ENCODE measurements around the gene DNAJC1.
"Not testable (repeated sequence)": the region's sequence is repeated elsewhere in the genome, so short reads cannot be mapped to it uniquely, and the experiment has no call there.

DNAJC1 gene, protein sequence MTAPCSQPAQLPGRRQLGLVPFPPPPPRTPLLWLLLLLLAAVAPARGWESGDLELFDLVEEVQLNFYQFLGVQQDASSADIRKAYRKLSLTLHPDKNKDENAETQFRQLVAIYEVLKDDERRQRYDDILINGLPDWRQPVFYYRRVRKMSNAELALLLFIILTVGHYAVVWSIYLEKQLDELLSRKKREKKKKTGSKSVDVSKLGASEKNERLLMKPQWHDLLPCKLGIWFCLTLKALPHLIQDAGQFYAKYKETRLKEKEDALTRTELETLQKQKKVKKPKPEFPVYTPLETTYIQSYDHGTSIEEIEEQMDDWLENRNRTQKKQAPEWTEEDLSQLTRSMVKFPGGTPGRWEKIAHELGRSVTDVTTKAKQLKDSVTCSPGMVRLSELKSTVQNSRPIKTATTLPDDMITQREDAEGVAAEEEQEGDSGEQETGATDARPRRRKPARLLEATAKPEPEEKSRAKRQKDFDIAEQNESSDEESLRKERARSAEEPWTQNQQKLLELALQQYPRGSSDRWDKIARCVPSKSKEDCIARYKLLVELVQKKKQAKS

DNA sequence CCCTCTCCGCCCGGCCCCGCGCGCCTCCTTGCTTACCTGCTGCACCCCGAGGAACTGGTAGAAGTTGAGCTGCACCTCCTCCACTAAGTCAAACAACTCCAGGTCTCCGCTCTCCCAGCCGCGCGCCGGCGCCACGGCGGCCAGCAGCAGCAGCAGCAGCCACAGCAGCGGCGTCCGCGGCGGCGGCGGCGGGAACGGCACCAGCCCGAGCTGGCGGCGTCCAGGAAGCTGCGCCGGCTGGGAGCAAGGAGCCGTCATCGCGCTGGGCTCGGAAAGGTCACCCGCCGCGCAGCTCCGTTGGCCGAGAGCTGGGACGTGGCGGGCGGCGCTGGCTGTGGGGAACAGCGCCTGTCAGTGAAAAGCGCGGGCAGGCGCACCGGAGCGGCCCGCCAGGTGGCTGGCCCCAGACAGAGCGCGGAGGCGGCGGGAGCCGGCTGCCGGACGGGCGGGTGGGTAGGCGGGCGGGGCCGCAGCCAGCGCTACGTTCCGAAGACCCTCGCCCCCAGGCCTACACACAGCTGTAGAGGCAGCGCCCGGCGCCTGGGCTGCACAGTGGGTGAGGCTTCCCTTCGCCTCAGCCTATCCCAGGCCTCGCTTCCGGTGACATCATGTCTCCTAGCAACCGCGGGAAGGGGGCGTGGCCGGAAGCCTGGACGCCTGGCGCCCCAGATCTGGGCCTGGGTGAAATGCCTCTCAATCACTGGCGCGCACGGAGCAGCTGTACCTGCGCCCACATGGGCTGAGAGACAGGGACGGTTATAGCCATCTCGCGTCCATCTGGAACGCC is at the start of gene DNAJC1:
TSS of gene DNAJC1 (minus strand) at position 554 of the 787 bp plus-strand sequence. CDS start at position 258, 296 bp downstream.
- peak; percentile 98 for DNase-seq (ENCODE audit: low read depth)

DNA sequence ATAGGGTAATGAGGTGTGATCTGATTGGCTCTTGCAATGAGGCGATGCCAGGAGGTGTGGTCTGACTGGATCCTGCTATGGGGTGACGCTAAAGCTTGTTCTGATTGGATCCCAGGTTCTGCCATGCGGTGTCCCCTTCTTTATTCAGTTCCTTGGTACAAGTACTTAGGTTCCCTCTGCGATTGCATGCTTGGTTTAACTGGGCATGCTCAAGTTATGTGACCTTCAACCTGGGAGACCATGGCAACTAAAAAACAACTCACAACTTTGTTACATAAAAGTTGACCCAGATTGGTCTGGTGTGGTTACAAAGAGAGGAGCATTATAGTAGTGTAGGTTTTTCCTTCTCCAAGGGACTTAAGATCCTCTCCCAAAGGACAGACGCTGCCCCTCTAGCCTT is 49.5 kb upstream of the DNAJC1 start:
- no peak for DNase-seq (ENCODE audit: low read depth)

DNA sequence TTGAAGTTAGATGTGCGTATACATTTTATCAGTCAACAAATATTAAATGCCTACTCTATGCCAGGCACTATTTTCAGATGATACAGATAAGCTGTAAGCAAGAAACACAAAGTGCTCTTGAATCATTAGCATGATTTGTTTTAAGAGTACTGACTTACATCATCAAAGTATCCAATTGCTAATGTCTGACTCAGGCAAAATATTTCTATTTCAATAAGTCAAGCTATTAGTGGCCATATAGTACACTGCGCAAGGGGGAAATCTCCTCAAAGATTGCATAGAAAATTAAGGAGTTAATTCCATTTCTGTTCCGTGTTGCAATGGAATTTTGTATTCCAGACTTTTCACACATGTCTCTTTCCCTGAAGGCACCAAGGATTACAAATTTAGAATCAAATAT is 46.1 kb upstream of the DNAJC1 start:
- DNase-seq (ENCODE audit: low read depth), result no peak

DNA sequence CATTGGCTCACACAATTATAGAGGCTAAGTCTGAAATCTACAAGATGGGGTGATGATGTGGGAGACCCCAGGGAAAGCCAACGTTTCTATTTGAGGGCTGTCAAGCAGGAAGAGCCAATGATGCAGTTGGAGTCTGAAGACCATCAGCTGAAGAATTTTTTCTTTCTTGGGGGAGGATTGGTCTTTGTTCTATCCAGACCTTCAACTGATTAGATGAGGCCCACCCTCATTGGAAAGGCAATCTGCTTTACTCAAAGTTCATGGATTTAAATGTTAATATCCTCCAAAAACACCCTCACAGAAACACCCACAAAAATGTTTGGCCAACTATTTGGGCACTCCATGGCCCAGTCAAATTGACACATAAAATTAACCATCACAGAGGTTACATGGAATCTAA is 44.3 kb upstream of the DNAJC1 start:
- DNase-seq (ENCODE audit: low read depth), result no peak

DNA sequence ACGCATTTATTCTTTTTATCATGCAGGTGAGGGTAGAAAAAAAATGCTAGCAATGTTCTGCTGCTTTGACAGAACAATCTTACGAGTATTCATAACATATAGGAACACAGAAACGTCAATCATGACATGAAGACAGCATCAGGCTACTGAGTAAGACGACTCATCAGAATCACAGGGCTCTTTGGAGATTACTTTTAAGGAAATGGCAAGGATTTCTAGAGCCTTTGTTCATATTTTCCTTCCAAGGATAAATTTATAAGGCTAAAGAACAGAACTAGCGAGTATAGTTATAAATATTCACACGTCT is 39.8 kb upstream of the DNAJC1 start:
- no peak for DNase-seq (ENCODE audit: low read depth)

DNA sequence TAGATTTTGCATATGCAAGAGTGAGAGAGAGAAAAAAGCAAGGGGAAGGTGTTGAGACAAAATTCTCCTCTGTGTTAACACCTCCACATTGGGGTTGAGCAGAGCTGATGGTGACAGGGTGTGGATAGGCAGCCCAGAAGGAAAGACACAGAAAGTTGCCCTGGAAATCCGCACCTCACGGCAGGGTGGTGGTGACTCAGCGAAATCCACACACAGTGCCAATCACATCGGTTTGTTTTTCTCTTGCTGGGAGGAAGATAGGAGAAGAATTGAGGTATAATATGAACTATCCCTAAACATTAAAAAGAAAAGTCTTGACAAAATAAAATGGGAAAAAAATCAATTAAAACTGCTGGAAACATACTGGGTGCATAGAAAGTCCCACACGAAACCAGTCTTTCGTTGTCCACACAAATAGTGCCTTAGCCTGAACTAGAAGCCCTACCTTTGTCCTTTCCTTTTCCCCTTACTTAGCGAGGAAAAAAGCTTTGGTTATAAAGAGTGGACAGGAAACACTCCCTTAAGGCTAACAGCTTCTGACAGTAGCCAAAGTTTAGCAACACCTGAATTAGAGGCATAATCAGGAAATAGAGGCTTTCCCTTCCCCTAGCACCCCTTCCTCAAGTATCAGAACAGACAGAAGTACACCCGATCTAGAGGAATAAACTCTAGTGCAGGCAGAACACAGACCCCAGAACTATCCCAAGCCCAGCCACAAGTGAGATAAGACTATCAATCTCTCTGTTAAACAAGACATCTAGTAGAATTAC is 39.2 kb upstream of the DNAJC1 start:
- DNase-seq (ENCODE audit: low read depth), result no peak

DNA sequence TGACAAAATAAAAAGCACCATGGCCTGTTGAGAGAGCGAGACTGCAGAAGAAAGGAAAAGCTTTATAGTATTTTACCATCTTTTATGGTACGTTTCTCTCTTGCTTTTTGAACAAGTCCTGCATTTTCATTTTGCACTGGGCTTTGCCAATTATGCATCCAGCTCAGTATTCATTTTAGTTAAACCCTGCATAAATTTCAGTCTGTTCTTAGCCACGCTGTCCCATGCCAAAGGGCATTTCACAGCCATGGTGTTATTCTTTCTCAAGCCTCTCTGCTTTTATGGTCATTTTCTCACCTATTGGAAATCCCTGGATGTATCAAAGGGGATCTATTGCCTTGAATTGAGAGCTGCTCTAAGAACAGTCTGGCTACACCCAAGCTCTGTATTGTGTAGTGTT is 30.8 kb upstream of the DNAJC1 start:
- DNase-seq (ENCODE audit: low read depth), result no peak

DNA sequence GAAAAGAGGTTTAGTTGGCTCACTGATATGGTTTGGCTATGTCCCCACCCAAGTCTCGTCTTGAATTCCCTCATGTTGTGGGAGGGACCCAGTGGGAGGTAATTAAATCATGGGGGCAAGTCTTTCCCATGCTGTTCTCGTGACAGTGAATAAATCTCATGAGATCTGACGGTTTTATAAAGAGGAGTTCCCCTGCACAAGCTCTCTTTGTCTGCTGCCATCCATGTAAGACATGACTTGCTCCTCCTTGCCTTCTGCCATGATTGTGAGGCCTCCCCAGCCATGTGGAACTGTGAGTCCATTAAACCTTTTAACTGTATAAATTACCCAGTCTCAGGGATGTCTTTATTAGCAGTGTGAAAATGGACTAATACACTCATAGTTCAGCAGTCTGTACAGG is 28.7 kb upstream of the DNAJC1 start:
- not testable (repeated sequence) for DNase-seq (ENCODE audit: low read depth)

DNA sequence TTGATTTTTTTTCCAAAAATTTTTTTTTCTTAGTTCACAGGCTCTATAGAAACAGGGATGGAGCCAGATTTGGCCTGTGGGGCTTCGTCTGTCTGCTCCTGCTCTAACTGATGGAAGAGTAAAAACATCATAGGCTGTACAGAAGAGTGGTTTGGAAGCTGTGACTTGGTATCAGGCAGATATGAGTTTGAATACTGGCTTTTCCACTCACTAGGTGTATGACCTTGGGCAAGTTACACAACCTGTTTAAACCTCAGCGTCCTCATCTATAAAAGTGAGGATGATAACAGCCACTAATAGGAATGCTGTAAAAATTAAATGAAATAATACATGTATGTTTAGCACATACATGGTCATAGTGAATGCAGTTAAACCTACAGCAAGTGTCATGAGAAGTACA is 26.9 kb upstream of the DNAJC1 start:
- DNase-seq (ENCODE audit: low read depth), result no peak

DNA sequence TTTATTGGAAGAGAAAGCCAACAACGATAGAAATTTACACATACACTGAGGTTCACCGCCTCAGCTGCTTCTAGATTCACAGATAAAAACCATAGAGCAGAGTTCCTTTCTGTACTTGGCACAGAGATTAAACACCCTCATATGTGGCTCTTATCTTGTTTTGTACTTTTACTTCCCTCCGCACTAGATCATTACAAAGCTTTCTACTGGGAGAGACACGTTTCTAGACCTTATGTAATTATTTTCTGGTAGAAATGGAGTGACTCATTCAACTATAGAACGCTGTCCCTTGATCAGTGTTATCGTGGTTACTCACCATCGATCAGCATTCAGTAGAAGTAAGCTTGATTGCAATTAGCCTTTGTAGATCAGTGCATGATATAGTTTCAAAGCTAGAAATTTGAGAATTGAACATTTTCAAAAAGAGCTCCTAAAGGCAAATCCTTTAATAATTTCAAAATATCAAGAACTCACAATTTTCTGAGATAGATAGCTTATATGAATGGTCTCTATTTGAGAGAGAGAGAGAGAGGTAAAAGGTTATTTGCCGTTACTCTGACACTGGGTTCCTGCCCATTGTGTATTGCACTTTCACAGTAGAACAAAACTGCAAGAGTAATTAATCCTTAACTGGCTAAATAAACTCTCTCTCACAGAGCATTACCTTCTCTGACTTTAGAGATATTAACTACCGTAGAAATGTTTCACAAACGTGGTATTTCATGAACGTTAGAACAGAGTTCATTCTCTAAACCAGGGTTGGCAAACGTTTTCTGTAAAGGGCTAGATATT is 26.1 kb upstream of the DNAJC1 start:
- no peak for DNase-seq (ENCODE audit: low read depth)

DNA sequence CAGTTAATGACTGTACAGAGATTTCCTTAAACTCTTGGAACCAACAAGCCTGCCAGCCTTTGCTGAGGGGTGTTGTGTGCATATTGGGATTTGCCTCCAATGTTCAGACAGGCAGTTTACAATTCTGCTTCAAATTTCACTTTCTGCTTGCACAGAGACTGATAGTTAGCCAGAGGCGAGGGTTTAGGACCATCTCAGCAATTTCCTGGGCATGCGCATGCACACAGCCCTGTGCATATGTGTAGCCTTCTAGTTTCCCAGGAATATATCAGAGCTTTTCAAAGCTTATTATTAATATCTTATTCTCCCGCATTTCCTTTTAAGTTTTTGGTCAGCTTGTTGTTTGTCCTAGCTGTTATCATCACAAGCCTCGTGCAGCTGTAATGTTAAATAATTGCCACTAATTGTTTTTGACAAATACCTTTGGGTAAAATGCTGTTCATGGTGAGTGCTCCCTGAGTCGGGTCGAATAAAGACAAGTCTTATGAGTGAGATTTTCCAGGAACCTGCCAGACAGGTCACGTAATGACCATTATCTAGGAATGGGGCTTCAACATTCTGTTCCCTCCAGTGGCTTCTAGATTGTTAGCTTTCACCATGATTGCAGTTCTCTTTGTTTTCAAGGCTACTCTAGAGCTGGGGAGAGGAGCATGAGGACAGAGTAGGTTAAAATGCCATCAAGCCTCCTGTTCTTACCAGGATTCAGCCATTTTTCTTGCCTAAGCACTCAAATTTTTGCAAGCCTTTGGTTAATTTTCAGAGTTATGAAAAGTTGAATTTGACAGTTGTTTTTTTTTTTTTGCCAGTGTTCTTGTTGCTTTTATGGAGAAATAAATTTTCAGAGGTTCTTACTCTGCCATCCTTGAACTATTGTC is 24.1 kb upstream of the DNAJC1 start:
- no peak for DNase-seq (ENCODE audit: low read depth)

DNA sequence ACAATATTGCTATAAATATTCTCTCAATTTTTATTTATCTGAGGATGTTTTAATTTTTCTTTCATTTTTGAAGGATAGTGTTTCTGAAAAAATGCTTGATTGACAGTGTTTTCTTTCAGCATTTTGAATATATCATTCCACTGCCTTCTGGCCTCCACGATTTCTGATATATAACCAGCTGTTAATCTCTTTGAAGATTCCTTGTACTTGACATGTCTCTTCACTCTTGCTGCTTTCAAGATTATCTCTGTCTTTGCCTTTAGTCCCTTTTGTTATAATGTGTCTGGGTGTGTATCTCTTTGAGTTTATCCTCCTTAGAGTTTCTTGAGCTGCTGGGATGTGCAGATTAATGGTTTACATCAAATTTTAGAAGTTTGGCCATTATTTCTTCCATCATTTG is 22.8 kb upstream of the DNAJC1 start:
- DNase-seq (ENCODE audit: low read depth), result no peak

DNA sequence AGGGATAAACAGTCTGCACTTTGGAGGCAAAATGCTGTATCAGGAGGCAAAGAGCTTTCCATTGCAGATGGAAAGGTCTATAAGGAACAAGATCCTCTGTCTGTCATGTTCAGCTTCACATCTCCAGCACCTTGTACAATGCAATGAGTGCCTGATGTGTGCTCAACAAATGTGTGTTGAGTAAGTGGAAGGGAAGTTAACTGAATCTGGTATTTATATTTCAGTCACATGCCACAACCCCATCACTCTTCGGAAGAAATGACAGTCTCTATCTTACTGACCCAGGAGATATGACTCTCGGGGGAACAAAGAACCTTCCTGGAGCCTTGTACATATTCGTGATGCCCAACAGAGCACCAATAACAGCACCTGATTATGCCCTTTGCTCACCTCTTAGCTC is 20.0 kb upstream of the DNAJC1 start:
- no peak for DNase-seq (ENCODE audit: low read depth)

DNA sequence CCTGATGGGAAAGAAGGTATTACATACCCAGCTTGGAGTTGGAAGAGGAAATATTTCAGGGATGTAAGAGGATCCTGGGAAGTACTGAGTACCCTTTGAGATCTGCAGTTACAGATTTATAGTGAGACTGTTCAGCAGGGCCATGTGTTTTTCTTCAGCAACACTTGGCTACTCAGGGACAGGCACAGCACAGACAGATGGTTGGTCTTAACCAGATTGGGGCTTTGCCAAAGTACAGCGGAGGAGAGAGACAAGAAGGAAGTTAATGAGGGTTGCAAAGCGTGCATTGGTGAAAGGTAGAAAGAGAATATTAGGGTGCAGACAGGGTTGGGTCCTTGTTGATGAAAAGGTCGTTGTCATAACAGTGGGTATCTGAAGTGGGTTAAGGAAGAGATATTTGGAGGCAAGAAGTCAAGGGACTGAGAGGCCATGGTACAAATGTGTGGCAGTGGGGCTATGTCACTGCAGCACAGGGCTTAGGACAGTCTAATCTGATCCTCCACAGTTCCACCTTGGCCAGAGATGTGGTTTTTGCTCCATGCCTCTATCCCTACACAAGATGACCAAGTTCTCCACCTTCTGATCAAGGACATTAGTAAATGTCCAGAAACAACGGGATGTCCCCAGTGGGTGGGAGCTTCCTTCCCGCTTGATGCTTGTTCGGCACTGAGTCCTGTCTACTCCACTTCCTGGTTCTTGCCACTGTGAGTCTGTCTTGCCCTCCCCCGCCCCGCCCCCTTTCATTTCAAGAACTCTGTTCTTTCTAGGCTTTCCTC is 18.9 kb upstream of the DNAJC1 start:
- DNase-seq (ENCODE audit: low read depth), result peak; percentile 45

DNA sequence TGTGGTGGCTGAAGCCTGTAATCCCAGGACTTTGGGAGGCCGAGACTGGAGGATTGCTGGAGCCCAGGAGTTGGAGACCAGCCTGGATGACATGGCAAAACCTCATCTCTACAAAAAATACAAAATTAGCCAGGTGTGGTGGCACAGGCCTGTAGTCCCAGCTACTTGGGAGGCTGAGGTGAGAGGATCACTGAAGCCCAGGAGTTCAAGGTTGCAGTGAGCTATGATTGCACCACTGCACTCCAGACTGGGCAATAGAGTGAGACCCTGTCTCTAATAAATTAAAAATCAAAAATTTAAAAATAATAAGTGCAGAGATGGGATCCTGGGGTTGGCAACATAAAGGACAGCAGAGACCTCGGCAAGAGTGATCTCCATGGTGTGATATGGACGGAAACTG is 17.6 kb upstream of the DNAJC1 start:
- DNase-seq (ENCODE audit: low read depth), result not testable (repeated sequence)

DNA sequence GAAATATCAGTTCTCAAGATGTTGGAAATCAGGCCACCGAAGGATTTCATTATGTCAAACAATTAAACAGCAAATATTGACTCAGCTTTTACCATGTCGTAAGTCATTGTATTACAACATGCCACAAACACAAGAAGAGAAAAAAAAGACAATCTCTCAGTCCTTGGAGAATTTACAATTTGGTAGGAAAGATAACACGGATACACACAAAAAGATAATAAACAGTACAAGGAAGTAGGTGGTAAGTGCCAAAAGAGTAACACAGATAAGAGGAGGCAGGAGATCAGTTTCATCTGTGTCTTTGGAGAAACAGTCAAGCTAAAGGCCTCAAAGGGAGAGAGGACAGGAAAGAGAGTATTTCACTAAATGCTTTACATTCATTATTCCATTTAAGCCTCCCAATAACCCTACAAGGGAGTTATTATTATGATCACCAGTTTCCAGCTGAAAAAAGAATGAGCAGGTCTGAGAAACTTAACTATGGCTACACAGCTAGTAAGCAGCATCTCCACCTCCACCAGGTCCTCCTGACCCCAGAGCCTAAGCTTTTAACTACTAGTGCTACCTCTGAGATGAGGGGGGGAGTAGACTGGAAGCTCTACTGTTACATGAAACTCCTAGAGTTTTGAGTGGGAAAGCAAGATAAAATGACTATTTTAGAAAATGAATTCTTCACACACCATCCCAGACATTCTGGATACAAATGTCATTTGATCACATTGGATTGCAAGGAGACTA is 13.9 kb upstream of the DNAJC1 start:
- DNase-seq (ENCODE audit: low read depth), result no peak

DNA sequence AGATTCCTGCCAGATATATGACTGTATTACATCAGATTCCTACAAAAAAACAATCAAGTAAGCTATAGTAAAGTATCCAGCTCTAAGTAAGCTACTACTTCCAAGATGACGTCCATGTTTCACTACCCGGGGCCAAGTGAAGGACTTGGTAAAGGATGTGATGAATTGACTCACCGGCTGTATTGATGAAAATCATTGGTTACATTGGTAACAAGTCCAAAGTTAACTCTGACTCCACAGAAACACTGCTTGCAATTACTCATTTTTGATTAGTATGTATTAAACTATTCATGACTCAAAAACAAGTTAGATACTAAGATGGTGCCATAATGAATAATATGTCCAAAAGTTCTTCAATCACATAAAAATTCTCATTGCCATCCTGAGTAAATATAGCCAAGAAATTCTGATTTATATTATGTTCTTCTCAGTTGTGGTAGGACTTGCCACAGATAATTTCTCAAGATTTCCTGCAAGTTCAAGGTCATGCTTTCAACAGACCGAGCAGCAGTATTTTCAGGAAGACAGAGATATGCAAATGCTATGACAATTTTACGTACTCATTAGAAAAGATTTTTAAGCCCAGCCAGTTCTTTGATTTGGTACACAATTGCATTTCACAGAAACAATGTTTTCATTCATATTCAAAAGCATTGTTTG is 12.6 kb upstream of the DNAJC1 start:
- no peak for DNase-seq (ENCODE audit: low read depth)

DNA sequence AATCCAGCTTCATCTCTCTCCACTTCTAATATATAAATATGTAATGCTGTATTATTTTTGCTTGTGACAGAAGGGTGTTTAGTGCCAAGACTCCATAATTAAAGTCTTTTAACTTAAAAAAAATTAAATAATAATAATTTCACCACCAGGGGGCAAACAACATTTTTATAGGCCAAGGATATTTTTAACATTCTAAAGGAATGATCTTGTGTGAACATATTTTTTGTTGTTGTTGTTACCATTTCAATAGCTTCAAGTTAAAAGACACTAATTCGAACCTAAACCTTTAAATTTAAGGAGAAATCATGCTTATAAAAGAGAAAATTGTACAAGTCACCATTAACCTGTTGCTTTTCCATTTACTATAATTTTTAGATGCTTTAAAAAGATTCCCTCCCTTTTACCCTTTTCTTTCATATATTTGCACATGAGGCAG is 7.5 kb upstream of the DNAJC1 start:
- DNase-seq (ENCODE audit: low read depth), result no peak

DNA sequence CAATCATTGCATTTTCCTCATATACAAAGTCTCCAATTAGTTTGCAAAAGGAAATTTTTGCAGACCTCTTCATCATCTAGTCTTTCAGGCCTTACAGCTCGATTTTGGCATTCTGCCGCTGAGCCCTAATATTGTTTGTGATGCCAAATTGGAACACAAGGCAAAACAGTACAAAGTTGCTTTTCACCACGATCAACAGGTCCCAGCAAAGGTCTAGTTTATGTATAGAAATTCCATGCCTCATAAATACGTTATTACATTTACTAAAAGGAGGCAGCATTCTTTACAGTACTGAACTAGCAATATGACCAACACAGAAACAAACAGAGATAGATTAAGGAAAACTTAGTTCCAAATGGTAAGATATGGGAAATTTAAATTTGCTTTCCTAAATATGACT is 7.0 kb upstream of the DNAJC1 start:
- no peak for DNase-seq (ENCODE audit: low read depth)

All from activated T-cell treated with anti-CD3 and anti-CD28 coated beads for 24 hours (primary cell).